K562 (cell line): ENCODE results near the gene PDIA5. TPM values are rescaled to one million over a fixed set of nuclear protein-coding genes. Genes with fewer than 3 reads are reported as not detected.

Experiments
- ATAC-seq: fragments of 200-7000 bp; cut with Tn5 transposase; 3 replicates; pipeline ENCODE4 v1.9.1; 2020; ENCODE audit warnings: moderate library complexity
- BruUV-seq: library from RNA; stranded (reverse); fragments of 400-500 nt; replicated peaks from 2 replicates; lab custom pipeline; 2021; lab: Mats Ljungman, UMichigan
- CTCF ChIA-PET: fragments of 300-600 bp; formaldehyde crosslinking; extraction: SDS; loops from one replicate; lab custom pipeline; 2021; ENCODE audit warnings: low intra/inter-chr PET ratio; lab: Yijun Ruan, JAX
- POLR2A ChIA-PET: fragments of 300-600, 350-650 bp; sonication (Branson Sonifier 250); formaldehyde crosslinking; extraction: SDS; loops from one replicate; lab custom pipeline; 2021; ENCODE audit warnings: antibody characterized with exemption, inconsistent platforms; lab: Yijun Ruan, JAX
- DNase-seq, 4 experiments: peaks; one replicate each; pipeline versions ENCODE4 v3.0.0 to v3.0.0-alpha.2; 2011 to 2018; ENCODE audit warnings: low spot score in 3 of 4, mixed read lengths in 3 of 4; ENCODE audit errors: extremely low read depth in 1 of 4
- FAIRE-seq: peaks from 2 replicates; lab custom pipeline; 2011; peaks lifted over from hg19 to GRCh38; lab: Jason Lieb, UNC
- H2AFZ ChIP-seq: 2 replicates; pipeline ENCODE4 v1.6.0; 2011; ENCODE audit warnings: low read depth, low read length, control low read depth, inconsistent platforms
- H3K27ac ChIP-seq: fragments of 200-600 bp; 3 replicates; pipeline ENCODE4 v1.8.0; 2011; ENCODE audit warnings: low read depth, mild to moderate bottlenecking, control low read depth, inconsistent platforms, low read length, moderate library complexity, mixed read lengths; ENCODE audit errors: extremely low read depth
- H3K27me3 ChIP-seq, 2 experiments: fragments of 300-600 bp in 1 of 2; 2 replicates in 1 of 2; 3 replicates in 1 of 2; pipeline versions ENCODE4 v1.6.0 to v1.8.0; 2011; ENCODE audit warnings: inconsistent platforms in 2 of 2, low read length in 2 of 2, mild to moderate bottlenecking in 1 of 2, mixed read lengths in 1 of 2, moderate library complexity in 1 of 2; ENCODE audit not compliant: control insufficient read depth in 2 of 2, insufficient read depth in 2 of 2
- H3K36me3 ChIP-seq: fragments of 300-600 bp; 3 replicates; pipeline ENCODE4 v1.8.0; 2011; ENCODE audit warnings: mild to moderate bottlenecking, low read length, inconsistent platforms; ENCODE audit not compliant: control insufficient read depth, insufficient read depth
- H3K4me1 ChIP-seq, 2 experiments: fragments of 200-600 bp in 1 of 2; replicated peaks in 1 of 2; 2 replicates in 1 of 2; 3 replicates in 1 of 2; pipeline versions ENCODE4 v1.5.1 to v1.8.0; 2011; ENCODE audit warnings: inconsistent platforms in 2 of 2, low read length in 2 of 2, mild to moderate bottlenecking in 1 of 2, mixed read lengths in 1 of 2, moderate library complexity in 1 of 2; ENCODE audit not compliant: control insufficient read depth in 2 of 2, insufficient read depth in 2 of 2
- H3K4me2 ChIP-seq: 2 replicates; pipeline ENCODE4 v1.6.1; 2011; ENCODE audit warnings: low read length, control low read depth, inconsistent platforms, mixed read lengths; ENCODE audit not compliant: insufficient read depth
- H3K4me3 ChIP-seq: fragments of 200-600 bp; sonication (generic), shearing (Covaris generic); 2 replicates; pipeline ENCODE4 v1.5.1; 2016; ENCODE audit warnings: control low read depth, inconsistent platforms
- H3K79me2 ChIP-seq: fragments of 200-600 bp; 3 replicates; pipeline ENCODE4 v1.8.0; 2011; ENCODE audit warnings: low read length, inconsistent platforms; ENCODE audit not compliant: control insufficient read depth, insufficient read depth
- H3K9ac ChIP-seq, 2 experiments: 2 replicates each; pipeline versions ENCODE4 v1.6.0 to v1.6.1; 2011; ENCODE audit warnings: low read depth in 2 of 2, low read length in 2 of 2, control low read depth in 1 of 2, inconsistent platforms in 1 of 2, mild to moderate bottlenecking in 1 of 2, mixed read lengths in 1 of 2; ENCODE audit not compliant: insufficient read depth in 1 of 2
- H3K9me1 ChIP-seq: one replicate; pipeline ENCODE4 v1.6.0; 2011; ENCODE audit warnings: inconsistent platforms, mild to moderate bottlenecking, low read length, moderate library complexity; ENCODE audit not compliant: control insufficient read depth, insufficient read depth
- H3K9me3 ChIP-seq: replicated peaks from 2 replicates; pipeline ENCODE4 v1.5.1; 2011; ENCODE audit warnings: low read depth, low read length, inconsistent platforms; ENCODE audit not compliant: control insufficient read depth, insufficient read depth
- H4K20me1 ChIP-seq: replicated peaks from 2 replicates; pipeline ENCODE4 v1.6.1; 2011; ENCODE audit warnings: low read length, inconsistent platforms, mixed read lengths; ENCODE audit not compliant: control insufficient read depth, insufficient read depth
- CBX1 ChIP-seq: sonication (generic); IDR thresholded peaks from 2 replicates; pipeline ENCODE4 v1.6.1; 2016; ENCODE audit warnings: antibody characterized with exemption, low read depth, mild to moderate bottlenecking
- MAFK ChIP-seq: IDR thresholded peaks from 2 replicates; pipeline ENCODE4 v1.6.1; 2011; ENCODE audit warnings: low read length, improper control_type of control experiment
- NONO ChIP-seq, 2 experiments: fragments of 200-400 bp in 1 of 2; fragments of 450-650 bp in 1 of 2; formaldehyde crosslinking in 1 of 2; IDR thresholded peaks; 2 replicates each; pipeline ENCODE4 v1.6.1; 2017; ENCODE audit warnings: low read depth in 2 of 2, mild to moderate bottlenecking in 2 of 2, moderate library complexity in 2 of 2, low read length in 1 of 2
- POLR3A ChIP-seq: IDR thresholded peaks from 2 replicates; pipeline ENCODE4 v1.6.1; 2011; ENCODE audit warnings: borderline replicate concordance, mild to moderate bottlenecking, moderate library complexity; ENCODE audit not compliant: insufficient read length, insufficient read depth; ENCODE audit errors: extremely low read depth
- RFX1 ChIP-seq: fragments of 450-650 bp; IDR thresholded peaks from 2 replicates; pipeline ENCODE4 v1.6.1; 2016; ENCODE audit warnings: mild to moderate bottlenecking, moderate library complexity
- ZEB2 ChIP-seq: fragments of 450-650 bp; IDR thresholded peaks from 2 replicates; pipeline ENCODE4 v1.6.1; 2016
- ZNF589 ChIP-seq: fragments of 200-800 bp; sonication (Bioruptor generic); IDR thresholded peaks from 2 replicates; pipeline ENCODE4 v1.6.1; 2016; ENCODE audit warnings: low read depth, missing genetic modification characterization, missing compliant biosample characterization
- WGBS: fragments of 100-300 bp; shearing (Covaris generic); methylation state at CpG from one replicate; pipeline ENCODE4 v1.1.6; 2016; ENCODE audit warnings: low coverage, mixed read lengths; ENCODE audit not compliant: insufficient coverage; ENCODE audit errors: missing lambda C conversion rate; 5-methylcytosine and 5-hydroxymethylcytosine counted together
- in situ Hi-C: fragments of 300-500 bp; cut with MboI; formaldehyde crosslinking; loops from 4 replicates; pipeline ENCODE4 v1.15.0; 2018; ENCODE audit warnings: inconsistent platforms, mixed read lengths
- intact Hi-C: fragments of 100-400 bp; cut with micrococcal nuclease; formaldehyde crosslinking; loops from 2 replicates; pipeline ENCODE4 v1.14.2; 2022
- polyA plus RNA-seq, 8 experiments: library from polyadenylated mRNA; depleted of rRNA in 4 of 8; stranded (reverse) in 5 of 8; unstranded in 3 of 8; fragments of >200 nt; fragmentation: Nextera tagmentation in 2 of 8; fragmentation: Illumina TruSeq in 1 of 8; extraction: Ambion mirVana in 2 of 8; extraction: Trizol in 1 of 8; gene quantifications; 2 replicates each; pipeline versions ENCODE4 v1.2.1 to v1.2.3, GENCODE V29; 2011 to 2014; ENCODE audit warnings: inconsistent platforms in 1 of 8, missing spikeins in 1 of 8
- total RNA-seq, 7 experiments: library from RNA; depleted of rRNA in 6 of 7; stranded (reverse); fragments of >200 nt in 6 of 7; fragmentation: Illumina TruSeq in 2 of 7; extraction: Trizol in 2 of 7; gene quantifications; 2 replicates each; pipeline versions ENCODE4 v1.2.1 to v1.2.3, GENCODE V29; 2011 to 2021; ENCODE audit warnings: low replicate concordance in 1 of 7
- TF ChIP-seq, protein P1 (sequence below): sonication (generic); formaldehyde crosslinking; IDR thresholded peaks from 2 replicates; pipeline ENCODE4 v1.8.1; 2023; ENCODE audit warnings: mild to moderate bottlenecking, missing genetic modification reagents

PDIA5 gene
- total and polyA plus RNA-seq, 9 of the 15 experiments (the other 6 are each of a cell fraction or from before 2014, with no cell fraction given) = 3.4 to 31.8 (median 19.6) TPM

DNA sequence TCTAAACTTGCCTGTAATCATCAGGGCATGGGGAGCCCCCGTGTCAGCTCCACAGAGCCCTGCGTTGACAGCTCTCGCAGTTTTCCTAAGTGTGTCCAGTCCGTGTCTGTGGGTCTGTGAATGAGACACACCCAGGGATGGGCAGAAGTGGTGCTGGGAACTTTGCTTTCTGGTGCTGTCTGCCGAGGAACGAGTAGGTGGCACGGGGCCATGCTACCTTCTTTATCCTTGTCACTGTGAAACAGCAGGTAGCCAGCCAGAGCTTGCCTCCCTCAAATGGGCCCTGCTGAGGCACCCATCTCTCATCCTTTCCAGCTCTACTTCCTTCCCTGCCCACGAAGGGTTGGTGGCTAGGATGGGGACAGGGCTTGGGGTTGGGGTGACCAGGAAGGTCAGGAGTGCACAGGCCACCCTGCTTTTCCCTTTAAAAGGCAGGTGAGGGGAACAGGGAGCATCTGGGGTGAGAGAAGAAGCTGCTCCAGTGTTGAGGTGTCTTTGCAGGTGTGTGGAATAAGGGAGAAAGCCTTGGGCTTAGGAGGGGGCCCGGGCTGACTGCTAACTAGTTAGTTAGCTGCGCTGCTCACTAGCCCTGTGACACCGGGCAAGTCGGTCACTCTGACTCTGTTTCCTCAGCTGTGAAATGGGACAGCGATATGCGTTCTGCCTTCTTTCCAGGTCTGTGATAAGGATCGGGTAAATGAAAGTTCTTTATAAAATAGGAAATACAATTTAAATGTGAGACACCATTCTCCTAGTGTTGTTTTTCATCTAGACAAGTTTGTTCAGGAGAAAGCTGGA, 27.9 kb downstream of the PDIA5 start:
- FAIRE-seq (no peak), ATAC-seq (no peak)

More for the DNA sequence above, 27.9 kb downstream of the PDIA5 start:
- 91% methylated on average over 7 of the region's 15 CpGs for WGBS
- H3K9me3 ChIP-seq = no peaks in the 10 kb centered on the region
- in situ Hi-C loops (no loop called here), intact Hi-C loops (no loop called here)
- CTCF ChIA-PET = no interaction called here
- no peaks in the 10 kb centered on the region for H3K9me1 ChIP-seq
- no peak overlapping the region for H3K27ac ChIP-seq
- no peak overlapping the region for H2AFZ ChIP-seq
- POLR2A ChIA-PET = interaction anchor here (0.6 to 0.9 kb wide), 2 partner anchors 8 to 1877 kb away, joined by 3 read pairs; no protein-coding TSS in a partner anchor
- DNase-seq = no peak
- H3K79me2 ChIP-seq = no peaks in the 10 kb centered on the region
- peaks cover 74% of the 10 kb centered on the region; the same call in 2 of the 3 replicates for H3K36me3 ChIP-seq
- H4K20me1 ChIP-seq = peaks cover 7% of the 10 kb centered on the region; the same call in 1 of the 2 replicates
- no peaks in the 10 kb centered on the region for H3K4me1 ChIP-seq
- TF ChIP-seq ZNF589 (no peak), MAFK (no peak), RFX1 (no peak), ZEB2 (no peak), CBX1 (no peak), POLR3A (no peak), NONO (IDR thresholded peaks at IDR 0.05; ENCODE audit: low read depth in 2 of 2, low read length in 1 of 2) (no peak)
- TF ChIP-seq, protein P1, sequence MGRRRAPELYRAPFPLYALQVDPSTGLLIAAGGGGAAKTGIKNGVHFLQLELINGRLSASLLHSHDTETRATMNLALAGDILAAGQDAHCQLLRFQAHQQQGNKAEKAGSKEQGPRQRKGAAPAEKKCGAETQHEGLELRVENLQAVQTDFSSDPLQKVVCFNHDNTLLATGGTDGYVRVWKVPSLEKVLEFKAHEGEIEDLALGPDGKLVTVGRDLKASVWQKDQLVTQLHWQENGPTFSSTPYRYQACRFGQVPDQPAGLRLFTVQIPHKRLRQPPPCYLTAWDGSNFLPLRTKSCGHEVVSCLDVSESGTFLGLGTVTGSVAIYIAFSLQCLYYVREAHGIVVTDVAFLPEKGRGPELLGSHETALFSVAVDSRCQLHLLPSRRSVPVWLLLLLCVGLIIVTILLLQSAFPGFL (CRISPR knock-in tag) = no peak
- TF ChIP-seq, all 486 proteins: peak for 0
- Histone ChIP-seq H3K27me3 (no peaks in the 10 kb centered on the region), H3K4me3 (no peak overlapping the region), H3K9ac (no peak overlapping the region), H3K4me2 (no peak overlapping the region)
- BruUV-seq = no TSS peak
